Thymus (tissue), 11 donors: ENCODE data around the gene NUTM2F. TPM values are rescaled to one million over a fixed set of nuclear protein-coding genes. Genes with fewer than 3 reads are reported as not detected.
"Not testable (repeated sequence)": the region's sequence is repeated elsewhere in the genome, so short reads cannot be mapped to it uniquely, and the experiment has no call there.

Source experiments
- DNase-seq, 9 donors: peaks; one replicate each; pipeline ENCODE4 v3.0.0-alpha.2; 2013; ENCODE audit warnings: low spot score in 9 of 9, low read depth in 6 of 9, missing footprints in 1 of 9
- H3K27ac ChIP-seq, 2 donors: one replicate each; pipeline ENCODE4 v1.5.1; 2013; ENCODE audit warnings: control low read depth in 1 of 2, low read depth in 1 of 2, low read length in 1 of 2, mild to moderate bottlenecking in 1 of 2, moderate library complexity in 1 of 2
- H3K27me3 ChIP-seq, 2 donors: one replicate each; pipeline ENCODE4 v1.5.1; 2013; ENCODE audit warnings: low read length in 1 of 2; ENCODE audit not compliant: control insufficient read depth in 2 of 2, insufficient read depth in 1 of 2
- H3K36me3 ChIP-seq, 2 donors: one replicate each; pipeline ENCODE4 v1.5.1; 2013; ENCODE audit warnings: low read length in 1 of 2, mild to moderate bottlenecking in 1 of 2, moderate library complexity in 1 of 2; ENCODE audit not compliant: control insufficient read depth in 2 of 2, insufficient read depth in 2 of 2
- H3K4me1 ChIP-seq, 2 donors: one replicate each; pipeline ENCODE4 v1.5.1; 2013; ENCODE audit warnings: low read length in 2 of 2; ENCODE audit not compliant: control insufficient read depth in 2 of 2, insufficient read depth in 2 of 2
- H3K4me3 ChIP-seq, 2 donors: one replicate each; pipeline ENCODE4 v1.5.1; 2013; ENCODE audit warnings: low read length in 2 of 2, control low read depth in 1 of 2, mild to moderate bottlenecking in 1 of 2
- H3K9me3 ChIP-seq, 2 donors: one replicate each; pipeline ENCODE4 v1.5.1; 2013; ENCODE audit warnings: low read length in 1 of 2, mild to moderate bottlenecking in 1 of 2; ENCODE audit not compliant: control insufficient read depth in 2 of 2, insufficient read depth in 1 of 2
- WGBS: extraction: QIAGEN DNeasy Blood & Tissue Kit; methylation state at CpG from one replicate; pipeline ENCODE4 v1.1.7; 2013; 5-methylcytosine and 5-hydroxymethylcytosine counted together
- polyA plus RNA-seq: library from polyadenylated mRNA; stranded (reverse); fragments of 200-250 nt; gene quantifications from one replicate; pipeline ENCODE4 v1.2.3, GENCODE V29; 2013
- total RNA-seq: library from RNA; stranded (reverse); fragments of 120-200 nt; gene quantifications from one replicate; pipeline ENCODE4 v1.2.4, GENCODE V29; 2013
- donor health status: healthy.

Gene NUTM2F
- total and polyA plus RNA-seq, 2 donors = 0.05 TPM; not detected in 1

DNA sequence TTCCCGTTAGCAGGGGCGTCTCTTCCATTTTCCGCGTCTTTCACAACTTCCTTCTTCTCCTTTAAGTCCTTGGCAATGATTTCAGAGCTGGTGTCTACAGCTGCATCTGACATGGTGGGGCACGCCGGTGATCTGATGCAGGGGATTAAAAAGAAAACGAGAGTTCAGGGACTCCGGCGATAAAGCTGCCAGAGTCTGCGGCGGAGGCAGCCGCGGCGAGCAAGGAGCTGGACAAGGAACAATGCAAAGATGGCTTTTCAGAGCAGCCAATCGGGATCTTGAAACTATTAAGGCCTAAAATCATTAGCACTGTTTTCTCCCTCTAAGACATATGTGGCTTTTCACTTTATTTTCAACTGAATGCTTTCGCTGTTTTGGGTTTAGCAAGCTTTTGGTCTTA, 19.0 kb upstream of the NUTM2F start:
- H3K4me3 ChIP-seq, H3K27me3 ChIP-seq, H3K36me3 ChIP-seq, H3K9me3 ChIP-seq, H3K27ac ChIP-seq, H3K4me1 ChIP-seq, DNase-seq: not testable (repeated sequence)
- WGBS = 98% methylated on average over 16 of the region's 16 CpGs

DNA sequence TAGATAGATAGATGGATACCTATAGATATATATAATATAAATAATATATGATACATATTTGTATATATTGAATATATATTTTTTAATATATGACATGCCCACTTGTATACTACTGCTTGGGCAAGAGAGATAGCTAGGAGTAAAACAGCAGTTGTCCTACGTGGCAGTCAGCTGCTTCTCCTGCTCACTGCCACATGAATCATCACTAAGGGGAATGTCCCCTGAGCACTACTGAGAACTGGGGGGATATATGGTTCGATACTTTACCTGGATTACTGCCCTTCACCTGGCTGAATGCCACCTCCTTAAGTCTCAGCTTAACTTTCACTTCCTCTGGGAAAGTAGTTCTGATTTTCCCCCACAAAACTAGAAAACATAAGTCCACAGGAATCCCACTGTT, 13.3 kb upstream of the NUTM2F start:
- not testable (repeated sequence) for H3K27me3 ChIP-seq, H3K4me1 ChIP-seq, H3K27ac ChIP-seq, H3K9me3 ChIP-seq, H3K36me3 ChIP-seq, H3K4me3 ChIP-seq, DNase-seq
- 96% methylated on average over 2 of the region's 2 CpGs for WGBS

DNA sequence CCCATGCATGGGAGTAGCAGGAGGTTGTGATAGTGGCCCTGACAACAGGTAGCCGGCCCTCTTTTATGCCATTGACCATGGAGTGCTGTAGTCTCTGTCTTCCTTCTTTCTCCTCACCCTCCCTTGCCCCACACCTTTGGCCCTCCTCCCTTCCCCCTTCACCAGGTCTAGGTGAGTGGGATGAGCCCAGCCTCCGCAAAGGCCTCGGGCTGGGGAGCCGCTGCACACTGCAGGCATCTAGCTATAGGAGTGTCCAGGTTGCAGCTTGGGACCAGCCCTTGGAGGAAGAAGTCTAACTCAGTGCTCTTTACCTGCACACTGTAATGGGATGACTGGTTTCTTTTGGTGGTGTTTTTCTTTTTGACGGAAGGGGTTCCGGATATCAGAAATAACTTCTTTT, 12.3 kb upstream of the NUTM2F start:
- not testable (repeated sequence) for H3K4me1 ChIP-seq, DNase-seq, H3K27me3 ChIP-seq, H3K4me3 ChIP-seq, H3K9me3 ChIP-seq, H3K27ac ChIP-seq, H3K36me3 ChIP-seq
- 99% methylated on average over 5 of the region's 6 CpGs for WGBS

DNA sequence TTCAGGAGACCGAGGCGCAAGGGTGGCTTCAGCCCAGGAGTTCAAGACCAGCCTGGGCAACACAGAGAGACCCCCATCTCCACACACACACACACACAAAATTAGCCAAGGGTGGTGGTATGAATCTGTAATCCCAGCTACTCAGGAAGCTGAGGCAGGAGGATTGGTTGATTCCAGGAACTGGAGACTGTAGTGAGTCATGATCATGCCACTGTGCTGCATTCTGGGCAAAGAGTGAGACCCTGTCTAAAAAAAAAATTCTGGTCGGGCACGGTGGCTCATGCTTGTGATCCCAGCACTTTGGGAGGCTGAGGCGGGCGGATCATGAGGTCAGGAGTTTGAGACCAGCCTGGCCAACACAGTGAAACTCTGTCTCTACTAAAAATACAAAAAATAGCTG, 11.2 kb upstream of the NUTM2F start:
- DNase-seq, H3K36me3 ChIP-seq, H3K9me3 ChIP-seq, H3K4me3 ChIP-seq, H3K27ac ChIP-seq, H3K27me3 ChIP-seq, H3K4me1 ChIP-seq: not testable (repeated sequence)
- 98% methylated on average over 6 of the region's 6 CpGs for WGBS

DNA sequence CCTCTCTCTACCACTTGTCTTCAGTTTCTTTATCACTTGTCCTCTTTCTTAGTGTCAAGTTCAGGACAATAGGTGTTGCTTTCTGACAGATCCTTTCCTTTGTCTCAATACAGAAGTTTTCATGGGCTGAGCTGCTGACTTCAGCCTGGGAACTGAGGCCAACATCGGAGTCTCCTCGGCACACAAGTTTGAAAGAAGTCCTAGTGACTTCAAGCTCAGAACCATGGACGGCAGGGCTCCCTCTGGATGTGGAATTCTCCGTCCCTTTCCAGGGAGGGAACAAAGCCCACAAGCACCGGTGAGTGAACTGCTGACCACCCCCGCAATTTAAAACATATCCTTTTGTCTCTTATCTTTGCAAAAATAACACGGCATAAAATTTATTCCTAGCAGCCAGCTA, 10.3 kb upstream of the NUTM2F start:
- H3K27ac ChIP-seq, H3K27me3 ChIP-seq, H3K4me3 ChIP-seq, H3K9me3 ChIP-seq, H3K4me1 ChIP-seq, DNase-seq, H3K36me3 ChIP-seq: not testable (repeated sequence)
- 95% methylated on average over 7 of the region's 7 CpGs for WGBS

DNA sequence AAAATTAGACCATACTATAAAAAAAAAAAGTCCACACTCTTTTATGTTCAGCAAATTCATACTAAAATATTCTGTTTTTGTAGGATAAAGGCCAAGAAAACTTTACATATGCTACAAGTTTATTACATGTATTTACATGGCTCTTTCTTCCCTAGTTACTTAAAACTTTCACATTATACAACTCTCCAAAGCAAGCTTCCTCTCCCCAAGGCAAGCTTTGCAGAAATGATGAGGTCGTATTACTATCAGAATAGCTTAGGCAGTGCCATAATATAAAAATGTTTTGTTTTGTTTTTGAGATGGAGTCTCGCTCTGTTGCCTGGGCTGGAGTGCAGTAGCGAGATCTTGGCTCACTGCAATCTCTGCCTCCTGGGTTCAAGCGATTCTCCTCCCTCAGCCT, 8.0 kb upstream of the NUTM2F start:
- H3K9me3 ChIP-seq, H3K4me1 ChIP-seq, H3K4me3 ChIP-seq, H3K27me3 ChIP-seq, DNase-seq, H3K36me3 ChIP-seq, H3K27ac ChIP-seq: not testable (repeated sequence)
- WGBS = 97% methylated on average over 4 of the region's 4 CpGs

DNA sequence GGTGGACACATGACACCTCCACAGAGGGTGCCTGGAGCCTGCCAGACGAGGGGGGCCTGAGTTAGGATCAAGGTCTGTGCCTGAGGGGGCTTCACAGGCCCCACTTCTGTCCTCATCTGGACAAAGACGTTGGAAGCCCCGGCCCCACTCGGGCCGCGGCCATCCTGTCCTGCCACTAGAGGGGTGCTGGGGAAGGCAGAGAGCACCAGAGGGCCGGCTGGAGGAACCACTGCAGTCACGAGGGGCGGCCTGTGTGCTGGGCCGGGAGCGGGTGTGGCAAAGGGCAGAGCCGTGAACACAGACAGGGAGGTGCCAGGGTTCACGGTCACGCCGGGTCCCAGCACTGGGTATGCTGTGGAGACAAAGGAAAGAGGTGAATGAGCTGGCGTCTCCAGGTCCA, 2.9 kb downstream of the NUTM2F start:
- not testable (repeated sequence) for H3K4me1 ChIP-seq, H3K27me3 ChIP-seq, H3K9me3 ChIP-seq, H3K27ac ChIP-seq, DNase-seq, H3K36me3 ChIP-seq, H3K4me3 ChIP-seq
- 94% methylated on average over 15 of the region's 16 CpGs for WGBS

DNA sequence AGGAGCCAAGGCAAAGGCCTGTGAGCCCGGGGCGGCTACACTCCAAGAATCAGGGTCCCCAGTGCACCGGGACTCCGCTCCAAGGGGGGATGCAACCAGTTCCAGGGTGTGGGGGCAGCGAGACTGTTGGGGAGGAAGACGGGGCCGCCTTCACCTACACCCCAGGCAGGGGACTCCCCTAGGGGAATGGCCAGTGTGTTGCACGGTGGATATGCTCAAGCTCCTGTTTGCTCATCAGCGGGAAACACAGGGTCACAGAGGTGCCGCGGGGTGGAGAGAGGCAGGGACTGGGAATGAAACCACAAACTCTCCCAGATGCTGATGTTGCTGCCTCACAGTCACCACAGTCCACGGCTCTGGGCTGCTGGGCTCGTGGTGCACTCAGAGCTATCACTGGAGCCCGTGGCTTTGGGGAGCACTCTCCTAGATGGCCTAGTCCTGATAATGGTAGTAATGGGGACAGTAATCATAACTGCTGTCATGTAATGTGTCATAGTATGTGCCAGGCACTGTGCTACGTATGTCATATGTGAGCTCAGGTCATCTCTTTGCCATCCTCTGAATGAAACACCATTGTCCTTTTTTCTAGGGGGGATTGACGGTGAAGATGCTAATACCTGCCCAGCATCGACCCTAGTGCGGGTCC, 5.2 kb downstream of the NUTM2F start:
- not testable (repeated sequence) for H3K36me3 ChIP-seq, H3K27ac ChIP-seq, DNase-seq, H3K27me3 ChIP-seq, H3K9me3 ChIP-seq, H3K4me1 ChIP-seq, H3K4me3 ChIP-seq
- WGBS = 91% methylated on average over 12 of the region's 18 CpGs

DNA sequence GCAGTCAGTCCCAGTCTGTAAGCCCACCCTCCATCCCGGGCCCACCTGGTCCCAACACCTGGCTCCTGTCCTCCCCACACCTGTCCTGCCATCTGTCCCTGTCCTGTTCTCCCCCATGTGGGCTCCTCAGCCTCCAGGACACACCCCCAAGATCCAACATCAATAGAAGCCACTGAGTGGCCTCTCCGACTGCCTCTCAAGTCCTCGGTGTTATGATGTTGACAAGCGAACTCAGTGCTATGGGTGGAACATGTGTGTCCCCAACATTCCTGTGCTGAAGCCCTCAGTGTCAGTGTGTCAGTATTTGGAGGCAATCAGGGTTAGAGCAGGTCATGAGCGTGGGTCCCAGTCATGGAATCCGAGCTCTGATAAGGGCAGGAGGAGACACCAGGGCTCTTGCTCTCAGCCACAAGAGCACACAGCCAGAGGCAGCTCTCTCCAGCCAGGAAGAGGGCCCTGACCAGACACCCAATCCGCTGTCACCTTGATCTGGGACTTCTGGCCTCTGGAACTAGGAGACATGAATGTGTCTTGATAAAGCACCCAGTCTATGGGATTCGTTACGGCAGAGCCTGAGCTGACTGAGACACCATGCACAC, 6.0 kb downstream of the NUTM2F start:
- not testable (repeated sequence) for H3K27me3 ChIP-seq, H3K27ac ChIP-seq, DNase-seq, H3K36me3 ChIP-seq, H3K4me3 ChIP-seq, H3K4me1 ChIP-seq, H3K9me3 ChIP-seq
- 93% methylated on average over 8 of the region's 9 CpGs for WGBS
